ENCODE results near the gene OMP.

DNA sequence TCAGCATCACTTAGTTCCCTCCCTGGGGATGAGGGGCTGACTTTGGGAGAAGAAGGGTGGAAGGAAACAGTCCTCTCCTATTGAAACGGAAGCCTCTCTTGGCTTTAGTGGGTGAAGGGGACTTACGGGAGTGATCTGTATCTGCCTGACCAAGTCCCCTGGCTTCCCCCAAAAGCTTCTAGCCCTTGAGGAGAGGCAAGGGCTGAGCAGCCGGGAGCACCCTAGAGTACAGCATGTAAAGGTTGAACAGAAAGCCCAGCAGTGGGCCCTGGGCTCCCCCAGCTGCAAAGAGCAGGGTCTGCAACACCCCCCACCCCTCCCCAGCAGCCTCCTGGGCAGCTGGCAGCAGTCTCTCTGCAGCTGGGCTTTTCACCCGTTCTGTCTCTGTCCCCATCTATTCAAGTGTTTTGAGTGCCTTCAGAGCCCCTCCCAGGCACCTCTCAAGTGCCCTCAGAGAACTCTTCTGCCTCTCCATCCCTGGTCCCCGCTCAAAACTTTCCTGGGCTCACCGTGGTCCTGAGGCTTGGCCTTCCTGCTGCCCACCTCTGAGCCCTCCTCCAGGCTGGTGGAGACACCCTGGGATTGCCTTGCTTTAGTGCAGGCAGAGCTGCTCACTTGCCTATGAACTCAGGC lies 33.2 kb upstream of the OMP start:
- TF ChIP-seq, protein P1, sequence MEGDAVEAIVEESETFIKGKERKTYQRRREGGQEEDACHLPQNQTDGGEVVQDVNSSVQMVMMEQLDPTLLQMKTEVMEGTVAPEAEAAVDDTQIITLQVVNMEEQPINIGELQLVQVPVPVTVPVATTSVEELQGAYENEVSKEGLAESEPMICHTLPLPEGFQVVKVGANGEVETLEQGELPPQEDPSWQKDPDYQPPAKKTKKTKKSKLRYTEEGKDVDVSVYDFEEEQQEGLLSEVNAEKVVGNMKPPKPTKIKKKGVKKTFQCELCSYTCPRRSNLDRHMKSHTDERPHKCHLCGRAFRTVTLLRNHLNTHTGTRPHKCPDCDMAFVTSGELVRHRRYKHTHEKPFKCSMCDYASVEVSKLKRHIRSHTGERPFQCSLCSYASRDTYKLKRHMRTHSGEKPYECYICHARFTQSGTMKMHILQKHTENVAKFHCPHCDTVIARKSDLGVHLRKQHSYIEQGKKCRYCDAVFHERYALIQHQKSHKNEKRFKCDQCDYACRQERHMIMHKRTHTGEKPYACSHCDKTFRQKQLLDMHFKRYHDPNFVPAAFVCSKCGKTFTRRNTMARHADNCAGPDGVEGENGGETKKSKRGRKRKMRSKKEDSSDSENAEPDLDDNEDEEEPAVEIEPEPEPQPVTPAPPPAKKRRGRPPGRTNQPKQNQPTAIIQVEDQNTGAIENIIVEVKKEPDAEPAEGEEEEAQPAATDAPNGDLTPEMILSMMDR (IDR thresholded peaks at IDR 0.05), result no peak
- no peak for TF ChIP-seq POLR2A (IDR thresholded peaks at IDR 0.05)

All from esophagus squamous epithelium (tissue), 4 donors.